ENCODE results near the gene FMNL2. TPM values are rescaled to one million over a fixed set of nuclear protein-coding genes. Genes with fewer than 3 reads are reported as not detected.

The FMNL2 gene
- polyA plus RNA-seq, 1 donor: 22.4 TPM

DNA sequence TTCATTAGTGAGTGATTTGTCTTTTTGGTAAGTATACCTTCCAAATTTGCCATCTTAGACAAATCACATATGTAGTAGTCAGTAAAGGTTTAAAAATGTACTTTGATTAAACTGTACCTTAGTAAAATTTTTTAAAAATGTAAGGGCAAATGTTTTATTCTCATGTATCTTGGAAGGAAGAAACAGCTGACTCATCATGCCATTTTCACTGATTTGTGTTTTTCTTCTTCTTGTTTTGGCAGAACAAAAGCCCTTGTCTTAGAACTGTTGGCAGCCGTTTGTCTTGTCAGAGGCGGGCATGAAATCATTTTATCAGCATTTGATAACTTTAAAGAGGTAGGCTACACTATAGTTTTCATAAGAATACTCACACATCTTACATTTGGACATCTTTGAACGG, 245.7 kb downstream of the FMNL2 start:
- DNase-seq (ENCODE audit: low read depth): no peak

DNA sequence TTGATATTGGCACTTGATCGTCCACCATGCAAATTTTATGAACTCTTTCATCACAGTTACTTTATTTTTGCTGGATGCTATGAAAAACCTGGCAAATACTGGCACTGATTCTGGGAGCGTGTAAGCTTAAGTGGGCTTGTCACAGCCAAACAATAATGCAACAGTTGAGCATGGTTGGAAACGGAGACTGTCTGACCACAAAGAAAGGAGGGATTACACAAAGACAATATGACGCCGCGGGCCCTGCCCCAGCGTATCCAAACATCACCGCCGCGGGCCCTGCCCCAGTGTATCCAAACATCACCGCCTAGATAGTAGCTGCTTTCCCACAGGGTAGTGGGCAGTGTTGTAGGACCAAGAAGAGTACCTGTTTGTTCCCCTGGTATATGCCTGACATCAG, 246.4 kb downstream of the FMNL2 start:
- DNase-seq (ENCODE audit: low read depth): no peak

DNA sequence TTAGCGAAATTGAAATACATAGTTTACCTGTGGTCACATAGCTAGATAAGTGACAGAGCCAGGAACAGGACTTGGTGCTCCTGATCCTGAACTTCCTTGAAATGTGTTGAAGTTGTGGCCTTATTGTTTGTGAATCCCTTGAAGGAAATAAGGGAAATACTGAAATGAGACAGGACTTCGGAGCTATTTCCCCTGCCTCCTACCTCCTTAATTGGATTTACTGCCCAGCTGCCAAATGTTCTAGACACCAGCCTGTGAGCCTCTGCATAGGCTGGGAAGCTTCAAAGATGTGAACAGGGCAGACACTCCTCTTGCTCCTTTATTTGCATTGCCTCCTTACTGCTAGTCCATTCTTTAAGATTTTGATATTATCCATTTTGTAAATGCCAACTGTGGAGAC, 247.1 kb downstream of the FMNL2 start:
- DNase-seq (ENCODE audit: low read depth): no peak

DNA sequence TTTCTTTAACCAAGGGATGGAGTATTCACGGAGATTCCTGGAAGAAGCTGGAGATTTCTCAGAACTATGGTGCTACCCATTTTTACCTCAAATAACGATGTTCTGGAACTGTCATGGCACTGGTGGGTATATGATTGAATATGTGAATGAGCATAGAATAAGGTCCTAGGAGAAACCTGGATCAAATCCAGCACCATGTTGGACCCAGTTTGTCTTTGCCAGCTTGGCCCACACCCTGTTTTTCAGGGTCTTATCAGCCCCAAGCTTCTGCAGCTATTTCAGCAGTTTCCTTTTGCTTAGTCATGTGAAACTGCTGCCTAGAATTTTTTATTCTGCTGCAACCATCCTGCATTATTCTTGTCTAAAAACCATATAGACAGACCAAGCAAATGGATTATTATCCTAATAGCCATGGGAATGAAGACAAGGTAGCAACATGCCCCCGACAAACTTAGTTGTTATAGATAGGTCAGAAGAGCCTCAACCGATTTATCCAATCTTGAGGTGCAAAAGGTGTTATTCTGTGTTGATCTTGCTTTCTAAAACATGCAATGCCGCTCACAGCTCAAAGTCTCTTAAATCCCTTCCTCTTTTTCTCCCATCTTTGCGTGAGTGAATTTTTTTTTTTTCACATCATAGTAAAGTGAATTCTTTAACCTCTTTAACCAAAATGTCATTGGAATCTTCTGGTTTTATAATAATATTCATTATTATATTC, 248.7 kb downstream of the FMNL2 start:
- DNase-seq (ENCODE audit: low read depth): no peak

DNA sequence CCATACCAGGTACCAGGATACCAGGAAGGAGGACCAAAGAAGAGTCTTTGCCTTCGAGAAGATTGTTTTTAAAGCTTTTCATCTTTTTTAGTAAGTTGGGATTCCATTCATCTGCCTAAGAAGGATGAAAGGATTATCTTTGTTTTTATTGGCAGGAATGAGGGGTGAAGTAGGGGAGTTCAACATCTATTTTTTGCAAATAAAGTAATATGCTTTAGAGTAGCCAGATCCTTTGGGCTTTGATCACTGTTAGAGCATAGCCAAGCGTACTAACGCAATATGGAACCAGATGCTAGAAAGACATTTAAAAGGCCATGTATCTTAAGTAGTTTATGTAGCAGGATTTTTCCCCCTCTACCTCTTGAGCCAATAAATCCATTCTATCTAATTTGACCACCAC, 249.3 kb downstream of the FMNL2 start:
- DNase-seq (ENCODE audit: low read depth): no peak

DNA sequence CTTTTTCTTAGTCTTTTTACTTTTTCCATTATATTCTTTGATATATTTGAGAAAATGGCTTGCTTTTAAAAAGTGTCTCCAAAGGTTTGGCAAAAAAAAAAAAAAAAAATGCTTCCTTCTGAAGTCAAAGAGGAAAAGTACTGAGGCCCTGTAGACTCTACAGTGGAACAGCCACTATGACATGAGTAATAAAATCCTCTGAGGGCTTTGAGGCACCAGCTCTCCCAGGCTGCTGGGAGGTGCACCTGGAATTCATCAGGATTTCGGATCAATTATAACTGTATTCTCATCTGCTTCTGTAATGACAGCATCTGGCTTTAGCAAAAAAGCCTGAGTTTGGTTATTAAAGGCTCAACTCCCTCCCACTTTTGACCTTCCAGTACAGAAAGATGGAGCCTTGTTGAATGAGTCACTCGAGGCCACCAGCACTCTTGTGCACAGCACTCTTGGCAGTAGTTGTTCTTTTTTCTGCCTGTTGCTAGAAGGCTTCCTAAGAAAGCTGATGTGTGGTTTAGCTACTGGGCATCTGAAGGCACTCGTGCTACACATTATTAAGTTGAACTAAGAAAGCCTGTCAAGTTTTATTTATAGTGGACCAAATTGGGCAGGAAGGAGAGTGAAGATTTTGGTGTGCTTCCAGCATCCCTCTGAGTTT, 251.0 kb downstream of the FMNL2 start:
- DNase-seq (ENCODE audit: low read depth): no peak

DNA sequence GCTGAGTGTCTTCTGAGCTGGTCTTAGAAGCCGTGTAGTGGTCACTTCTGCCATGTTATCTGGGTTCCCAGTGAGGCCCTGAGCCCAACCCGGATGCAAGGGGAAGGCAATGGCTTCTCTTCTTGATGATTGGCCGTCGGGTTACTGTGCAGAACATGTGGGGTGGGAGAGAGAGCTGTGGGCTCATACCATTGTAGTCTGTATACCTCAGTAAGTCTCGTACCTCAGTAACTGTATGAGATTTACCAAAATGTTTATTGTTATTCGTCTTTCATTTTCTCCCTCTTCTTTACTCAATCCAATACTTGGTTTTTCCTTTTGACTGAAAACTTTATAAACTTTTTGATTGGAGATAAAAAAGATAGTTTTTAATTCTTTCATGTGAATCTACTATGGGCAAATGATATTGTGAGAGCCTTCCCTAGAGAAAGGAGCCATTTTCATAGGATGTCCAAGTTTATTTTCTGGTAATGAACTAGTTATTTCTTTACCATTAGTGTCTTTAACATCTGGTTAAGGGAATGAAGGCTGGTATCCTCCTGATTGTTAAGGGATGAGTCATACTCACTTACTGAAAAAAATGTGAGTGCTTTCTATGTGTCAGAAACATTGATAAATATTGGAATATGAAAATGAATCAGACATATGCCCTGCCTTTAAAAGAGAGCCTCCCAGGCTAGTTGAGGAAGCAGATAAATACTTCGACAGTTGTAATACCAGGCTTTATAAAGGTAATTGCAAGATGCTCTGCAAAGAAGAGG, 252.4 kb downstream of the FMNL2 start:
- no peak for DNase-seq (ENCODE audit: low read depth)

DNA sequence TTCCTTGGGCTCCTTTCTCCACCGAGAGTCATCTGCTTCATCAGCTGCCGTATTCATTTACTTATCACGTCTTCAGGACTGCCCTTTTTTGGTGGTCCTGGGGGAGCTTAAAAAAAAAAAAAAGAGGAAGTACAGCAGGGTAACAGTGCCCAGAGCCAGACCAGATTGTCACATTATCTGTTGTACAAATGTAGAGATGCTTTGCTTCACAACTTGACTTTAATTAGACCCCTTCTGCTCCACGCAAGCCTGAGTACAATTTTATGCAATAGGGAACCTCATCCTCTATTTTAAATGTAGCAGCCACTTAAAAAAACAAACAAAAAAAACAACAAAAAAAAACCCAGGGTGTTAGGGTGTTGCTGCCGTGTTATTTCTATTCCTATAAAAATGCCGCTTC, 254.0 kb downstream of the FMNL2 start:
- DNase-seq (ENCODE audit: low read depth): no peak

DNA sequence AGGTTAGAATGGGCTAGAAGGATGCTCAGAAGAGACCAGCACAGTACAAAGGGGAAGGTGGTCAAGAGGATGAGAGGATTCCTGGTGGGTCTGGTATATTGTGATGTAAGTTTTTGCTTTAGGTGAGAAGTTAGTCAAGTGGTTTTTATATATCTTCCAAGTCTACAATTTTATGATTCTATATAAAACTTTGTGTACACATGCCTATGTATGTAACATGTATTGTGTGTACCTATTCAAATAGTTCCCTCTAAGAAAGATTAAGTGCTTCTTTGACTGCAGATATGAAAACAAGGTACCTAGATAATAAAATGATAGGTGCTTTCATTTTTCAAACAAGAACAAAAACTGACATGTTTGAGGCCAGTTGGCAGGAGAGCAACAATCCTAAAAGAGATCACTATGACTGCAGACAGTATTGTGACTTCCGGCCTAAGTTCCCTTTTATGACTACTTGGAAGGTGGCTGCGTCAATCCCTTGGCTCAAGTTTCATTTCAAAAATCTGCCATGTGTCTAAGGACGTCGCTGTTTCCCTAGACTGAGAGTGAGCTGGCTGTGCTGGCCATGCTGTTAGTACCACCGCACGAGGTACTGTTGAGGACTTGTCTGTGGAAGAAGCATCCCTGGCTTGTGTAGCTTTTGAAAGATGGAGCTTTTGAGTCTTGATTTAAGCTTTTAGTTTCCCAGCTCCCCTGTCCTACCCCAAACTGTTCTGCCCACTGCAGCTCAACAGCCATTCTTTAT, 259.2 kb downstream of the FMNL2 start:
- DNase-seq (ENCODE audit: low read depth): no peak

DNA sequence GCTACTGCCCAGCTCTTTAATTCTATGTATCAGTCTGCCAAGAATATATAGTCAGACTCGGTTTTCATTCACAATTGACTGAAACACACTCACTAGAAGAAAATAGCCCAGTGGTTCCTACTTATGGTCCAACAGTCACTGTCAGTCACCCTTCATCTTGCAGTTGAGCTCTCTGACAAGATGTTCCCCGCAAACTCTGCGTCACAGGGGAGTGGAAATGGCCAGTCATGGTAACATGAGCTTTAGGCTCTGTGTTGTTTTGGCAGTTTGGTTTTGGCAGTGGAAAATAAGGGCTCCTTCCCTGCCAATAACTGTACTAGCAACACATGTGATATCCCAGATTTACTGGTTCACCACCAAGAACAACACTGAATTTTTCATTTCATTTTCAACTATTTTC, 259.8 kb downstream of the FMNL2 start:
- no peak for DNase-seq (ENCODE audit: low read depth)

DNA sequence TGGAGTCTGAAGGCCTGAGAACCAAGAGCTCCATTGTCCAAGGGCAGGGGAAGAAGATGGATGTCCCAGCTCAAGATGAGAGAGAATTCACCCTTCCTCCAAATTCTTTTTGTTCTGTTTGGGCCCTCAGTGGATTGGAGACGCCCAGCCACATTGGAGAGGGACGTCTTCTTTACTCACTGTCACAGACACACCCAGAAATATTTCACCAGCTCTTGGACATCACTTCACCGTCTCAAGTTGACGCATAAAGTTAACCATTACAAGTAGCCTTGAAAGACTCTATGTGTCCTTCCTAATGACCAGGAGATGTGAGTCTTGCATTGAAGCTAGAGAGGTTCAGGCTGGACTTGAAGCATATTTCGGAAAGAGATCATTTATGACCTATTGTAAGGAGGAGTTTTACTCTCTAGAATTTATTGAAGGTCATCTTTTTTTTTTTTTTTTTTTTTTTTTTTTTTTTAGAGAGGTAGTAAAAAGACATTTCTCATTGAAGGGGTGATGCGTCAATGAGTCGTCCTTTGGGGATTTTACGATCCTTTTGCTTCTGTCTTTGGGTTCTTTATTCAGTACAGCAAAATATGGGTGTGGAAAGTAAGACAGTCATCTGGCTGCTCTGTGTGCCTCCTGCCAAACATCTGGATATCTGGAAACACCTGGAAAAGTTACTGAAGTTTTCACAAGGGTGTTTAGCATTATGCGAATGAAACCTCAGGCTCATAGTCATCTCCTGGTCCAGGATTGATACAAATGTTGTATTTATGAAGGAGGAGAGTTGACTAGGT, 264.2 kb downstream of the FMNL2 start:
- DNase-seq (ENCODE audit: low read depth): no peak

DNA sequence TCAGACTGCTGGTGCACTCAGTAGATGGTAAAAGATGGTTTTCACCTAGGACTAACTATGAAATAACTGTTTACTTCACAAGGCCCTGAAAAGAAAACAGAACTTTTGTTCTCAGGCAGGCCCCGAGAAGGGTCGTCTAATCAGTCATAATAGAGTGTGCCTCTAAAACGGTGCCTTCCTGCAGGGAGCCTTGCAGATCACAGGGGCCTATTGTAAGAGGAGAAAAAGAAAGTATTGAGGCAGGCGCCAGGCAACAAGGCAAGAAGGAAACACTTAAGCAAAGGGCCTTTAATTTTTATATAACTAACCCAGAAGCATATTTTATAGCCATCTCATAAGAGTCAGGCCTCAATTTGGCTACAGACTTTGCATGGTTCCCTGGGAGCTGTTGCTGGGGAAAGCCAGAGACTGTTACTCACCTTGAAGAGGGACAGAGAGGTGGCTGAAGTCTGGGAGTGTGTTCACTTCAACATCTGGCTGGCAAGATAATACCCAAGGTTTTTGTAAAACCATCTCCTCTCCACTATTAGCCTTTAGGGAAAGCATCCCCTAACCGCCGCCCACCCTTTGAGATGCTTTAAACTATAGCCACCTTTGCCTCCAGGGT, 265.2 kb downstream of the FMNL2 start:
- DNase-seq (ENCODE audit: low read depth): no peak

DNA sequence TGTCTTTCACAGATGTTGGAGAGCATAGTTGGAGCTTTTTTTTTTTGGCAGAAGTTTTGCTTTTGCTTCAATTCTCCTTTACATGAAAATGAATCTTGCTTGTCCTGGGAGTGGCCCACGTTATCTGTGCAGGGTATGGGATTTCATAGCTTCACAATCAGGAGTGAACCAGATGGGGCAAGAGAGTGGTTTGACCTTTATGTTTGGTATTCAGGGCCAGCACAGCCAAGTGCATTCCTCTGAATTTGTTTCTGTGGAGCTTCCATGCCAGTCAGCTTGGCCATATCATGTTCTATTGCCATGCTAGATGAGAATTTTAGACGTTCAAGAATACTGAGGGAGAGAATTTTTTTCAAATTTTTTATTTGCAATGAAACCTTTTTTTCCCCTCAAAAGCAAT, 265.7 kb downstream of the FMNL2 start:
- DNase-seq (ENCODE audit: low read depth): no peak

DNA sequence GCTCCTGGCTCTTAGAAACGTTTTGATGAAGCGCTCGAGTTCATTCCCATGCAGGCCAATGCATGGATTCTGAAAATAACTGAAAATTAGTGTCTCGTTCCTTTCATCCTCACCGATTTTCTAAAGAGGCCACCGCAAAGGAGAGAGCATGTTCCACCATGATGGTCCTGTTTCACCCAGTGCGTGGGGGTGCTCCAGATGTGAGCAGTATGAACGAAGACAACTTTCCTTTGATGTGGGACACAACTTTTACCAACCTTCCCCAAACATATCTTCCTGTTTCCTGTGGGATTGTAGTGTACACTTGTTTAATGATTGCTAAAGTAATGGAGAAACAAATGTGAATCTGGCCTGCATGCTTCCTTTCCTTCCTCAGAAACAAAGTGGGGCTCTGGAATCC, 267.8 kb downstream of the FMNL2 start:
- DNase-seq (ENCODE audit: low read depth): no peak

DNA sequence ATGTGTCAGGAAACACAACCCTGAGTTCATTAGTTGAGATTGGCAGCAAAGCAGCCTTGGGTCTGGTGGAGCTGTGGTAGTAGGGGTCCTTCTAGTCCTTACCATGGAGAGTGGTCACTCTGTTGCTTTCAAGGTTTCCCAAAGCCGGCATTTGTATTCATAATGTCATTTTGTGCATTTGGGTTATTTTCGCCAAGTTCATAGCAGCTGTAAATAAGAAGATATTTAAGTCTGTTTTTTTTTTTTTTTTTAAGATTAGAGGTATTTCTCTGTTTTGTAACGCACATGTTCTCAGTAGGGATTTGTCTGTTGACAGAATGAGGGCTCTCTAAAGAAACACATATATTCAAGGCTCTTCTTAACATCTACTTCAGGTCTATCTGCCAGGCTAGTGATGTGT, 268.2 kb downstream of the FMNL2 start:
- DNase-seq (ENCODE audit: low read depth): no peak

DNA sequence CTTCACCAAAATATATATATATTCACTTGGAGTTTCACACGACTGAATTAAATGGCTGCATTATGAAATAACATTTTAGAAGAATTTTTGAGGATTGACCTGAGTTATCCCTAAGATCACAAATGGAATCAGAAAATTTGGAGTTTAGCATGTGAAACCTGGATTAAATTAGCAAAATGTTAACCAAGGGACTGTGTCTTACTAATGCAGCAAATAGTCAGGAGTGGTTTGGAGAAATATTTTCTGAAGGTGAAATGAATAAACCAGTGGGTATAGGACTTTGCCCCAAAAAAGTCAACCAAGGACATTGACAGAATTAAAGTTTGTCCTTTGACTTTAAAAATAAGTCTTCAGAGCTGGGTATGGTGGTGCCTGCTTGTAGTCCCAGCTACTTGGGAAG, 271.1 kb downstream of the FMNL2 start:
- DNase-seq (ENCODE audit: low read depth): no peak

DNA sequence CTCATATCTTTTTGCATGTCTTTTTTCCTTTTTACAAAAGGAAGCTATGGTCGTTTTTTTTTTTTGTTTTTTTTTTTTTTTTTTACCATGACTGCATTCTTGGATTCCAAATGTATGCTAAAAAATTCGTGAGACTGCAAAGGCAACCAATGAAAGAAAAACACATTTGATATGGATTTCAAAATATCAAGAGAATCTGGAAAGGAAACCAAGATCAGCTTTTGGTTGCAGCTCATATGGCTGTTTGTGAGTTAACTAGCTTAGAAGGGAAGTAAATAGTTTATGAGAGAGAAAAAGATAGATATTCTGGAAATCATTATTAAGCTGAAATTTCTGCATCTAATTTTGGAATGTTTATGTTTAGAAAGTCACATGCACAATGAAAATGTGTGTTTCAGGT, 272.0 kb downstream of the FMNL2 start:
- DNase-seq (ENCODE audit: low read depth): no peak

DNA sequence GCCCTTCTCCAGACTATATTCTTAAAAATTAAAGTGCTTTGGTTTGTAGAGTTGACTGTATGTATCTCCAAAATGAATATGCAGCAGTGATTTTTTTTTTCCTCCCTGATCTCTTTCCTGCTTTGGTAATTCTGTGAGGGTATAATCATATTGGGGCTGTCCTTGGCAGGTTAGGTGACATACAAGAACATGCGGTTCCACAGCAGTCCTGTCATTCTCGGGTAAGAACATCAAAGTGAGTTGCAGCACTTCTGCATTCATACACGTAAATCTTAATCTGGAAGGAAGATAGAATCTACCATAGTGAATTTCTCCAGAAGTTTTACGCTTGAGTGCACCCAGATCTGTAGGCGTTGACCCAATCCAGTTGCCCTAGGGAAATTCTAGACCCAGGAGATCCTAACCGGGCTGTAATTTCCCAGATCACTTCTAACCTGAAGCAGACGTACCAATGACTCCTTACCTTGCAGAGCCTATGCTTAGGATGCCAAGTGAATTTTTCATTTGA, 272.9 kb downstream of the FMNL2 start:
- DNase-seq (ENCODE audit: low read depth): no peak

DNA sequence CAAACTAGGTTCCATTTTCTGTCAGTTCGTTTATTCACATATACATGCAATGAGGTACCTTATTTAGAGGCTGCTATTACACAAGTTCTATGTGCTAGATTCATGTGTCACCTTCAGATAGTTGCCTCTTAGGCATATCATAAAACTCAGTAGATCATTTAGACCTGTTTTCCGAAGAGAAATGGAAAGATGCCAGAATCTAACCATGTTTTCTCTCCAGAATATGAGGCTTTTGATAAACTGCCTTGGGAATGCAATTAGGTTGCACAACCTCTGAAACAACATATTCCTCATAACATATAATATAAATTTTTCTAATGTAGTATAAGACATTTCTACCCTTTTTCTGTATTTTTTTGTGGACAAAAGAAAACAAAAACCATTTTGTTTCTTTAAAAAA, 274.2 kb downstream of the FMNL2 start:
- DNase-seq (ENCODE audit: low read depth): no peak

DNA sequence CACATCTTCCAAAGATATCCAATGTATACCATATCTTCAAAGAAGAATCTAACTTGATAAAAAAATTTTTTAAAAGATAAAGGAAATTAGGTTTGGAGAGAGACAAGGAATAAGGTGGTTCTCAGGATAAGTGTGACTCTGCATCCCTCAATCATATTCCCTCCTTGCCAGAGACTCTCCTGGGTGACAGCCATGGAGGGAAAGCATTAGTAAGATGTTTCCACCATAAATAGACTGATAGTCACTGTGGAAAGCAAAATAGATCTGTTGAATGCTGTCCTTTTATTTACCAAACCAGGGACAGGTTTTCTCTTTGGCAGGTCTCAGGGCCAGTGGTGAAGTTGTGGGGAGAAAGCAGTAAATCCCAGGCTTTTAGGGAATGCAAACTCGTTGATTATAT, 274.7 kb downstream of the FMNL2 start:
- DNase-seq (ENCODE audit: low read depth): no peak
